PFSK-1 (cell line): Measurements from ENCODE around the gene VPS13D.

ENCODE experiments used
- FOXP2 ChIP-seq: optimal IDR thresholded peaks from 2 replicates; pipeline ENCODE3; 2011; ENCODE audit warnings: borderline replicate concordance, control low read depth, inconsistent platforms; ENCODE audit not compliant: insufficient read depth; ENCODE audit errors: extremely low read length, extremely low read depth
- POLR2AphosphoS5 ChIP-seq: IDR thresholded peaks from 2 replicates; pipeline ENCODE4 v1.6.1; 2012; ENCODE audit warnings: low read depth, mild to moderate bottlenecking, control low read depth, low read length, moderate library complexity
- REST ChIP-seq, 2 experiments: IDR thresholded peaks; 2 replicates each; pipeline versions ENCODE4 v1.6.1 to v1.8.0; 2011 to 2012; ENCODE audit warnings: low read depth in 2 of 2, low read length in 2 of 2, control low read depth in 1 of 2, inconsistent platforms in 1 of 2, mild to moderate bottlenecking in 1 of 2, moderate library complexity in 1 of 2; ENCODE audit not compliant: insufficient read depth in 1 of 2
- SIN3A ChIP-seq: IDR thresholded peaks from 2 replicates; pipeline ENCODE4 v1.6.1; 2012; ENCODE audit warnings: mild to moderate bottlenecking, low read length, moderate library complexity, borderline replicate concordance; ENCODE audit not compliant: insufficient read depth
- TAF1 ChIP-seq: IDR thresholded peaks from 2 replicates; pipeline ENCODE4 v1.6.1; 2012; ENCODE audit warnings: low read length, control low read depth, borderline replicate concordance; ENCODE audit not compliant: insufficient read depth

DNA sequence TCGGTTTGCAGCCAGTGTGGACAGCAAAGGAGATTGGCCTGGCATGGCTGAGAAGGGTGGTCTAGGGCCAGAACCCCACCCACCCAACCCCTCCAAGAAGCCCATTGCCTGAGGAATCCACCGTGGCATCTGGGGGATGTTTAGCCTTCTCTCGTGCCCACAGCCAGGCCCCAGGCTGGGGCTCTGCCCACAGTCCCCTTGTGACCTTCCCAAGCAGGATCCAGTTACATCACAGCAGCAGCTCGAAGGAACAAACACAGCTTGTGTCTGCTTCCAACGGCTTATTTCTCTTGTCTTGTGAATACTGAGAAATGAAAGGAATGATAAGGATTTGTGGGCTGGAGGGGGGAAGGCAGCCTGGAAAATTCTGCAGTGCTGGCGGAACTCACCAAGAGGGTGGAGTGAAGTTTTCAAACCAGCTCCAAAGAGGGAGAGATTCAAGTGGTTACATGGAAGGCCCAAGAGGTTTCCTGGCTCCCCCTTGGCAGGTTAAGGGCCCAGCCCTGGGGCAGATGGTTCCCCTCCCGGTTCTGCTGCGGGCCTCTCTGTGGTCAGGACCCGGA is 326.6 kb downstream of the VPS13D start:
- TF ChIP-seq FOXP2, result no peak
- TF ChIP-seq REST (IDR thresholded peaks at IDR 0.05; ENCODE audit: insufficient read depth in 1 of 2, low read depth in 2 of 2, low read length in 2 of 2), result no peak
- TF ChIP-seq TAF1, result no peak
- no peak for TF ChIP-seq POLR2AphosphoS5
- no peak for TF ChIP-seq SIN3A
